Natural killer cell treated with Interleukin-12 subunit alpha and Interleukin-12 subunit beta and Interleukin-15 and Interleukin-18, amount 100 ng/mL, for 72 hours (primary cell): ENCODE measurements around the gene ATG7. TPM values are rescaled to one million over a fixed set of nuclear protein-coding genes. Genes with fewer than 3 reads are reported as not detected.
"Not testable (repeated sequence)": the region's sequence is repeated elsewhere in the genome, so short reads cannot be mapped to it uniquely, and the experiment has no call there.

Experiments used
- ATAC-seq, 2 donors: fragments of 150-1000 bp; cut with Tn5 transposase in 1 of 2; sonication (Bioruptor Pico), chemical (Tn5 transposase) in 1 of 2; 2 replicates each; pipeline ENCODE4 v1.10.0; 2021
- DNase-seq: peaks from one replicate; pipeline ENCODE4 v3.0.0; 2022; ENCODE audit warnings: low spot score
- H3K27ac Mint-ChIP-seq, 2 donors: 1 replicate in 1 of 2; 2 replicates in 1 of 2; pipeline ENCODE4 v1.8.0; 2022; ENCODE audit warnings: mixed read lengths in 2 of 2, mild to moderate bottlenecking in 1 of 2, moderate library complexity in 1 of 2
- H3K27me3 Mint-ChIP-seq, 2 donors: 1 replicate in 1 of 2; 2 replicates in 1 of 2; pipeline ENCODE4 v1.8.0; 2022; ENCODE audit warnings: mixed read lengths in 2 of 2
- H3K36me3 Mint-ChIP-seq: one replicate; pipeline ENCODE4 v1.8.0; 2022; ENCODE audit warnings: mixed read lengths
- H3K4me1 Mint-ChIP-seq, 2 donors: 1 replicate in 1 of 2; 2 replicates in 1 of 2; pipeline ENCODE4 v1.8.0; 2022; ENCODE audit warnings: low read depth in 2 of 2, mixed read lengths in 2 of 2, mild to moderate bottlenecking in 1 of 2
- H3K4me3 Mint-ChIP-seq: one replicate; pipeline ENCODE4 v1.8.0; 2022; ENCODE audit warnings: mixed read lengths
- H3K9me3 Mint-ChIP-seq: 2 replicates; pipeline ENCODE4 v1.8.0; 2022; ENCODE audit warnings: mixed read lengths
- total RNA-seq, 2 donors: library from RNA; stranded (reverse); gene quantifications; one replicate each; pipeline ENCODE4 v1.2.3, GENCODE V29; 2022

Gene ATG7
- total RNA-seq, 2 donors from 2014 or later: 45.0 to 79.9 TPM

- H3K27me3 Mint-ChIP-seq: no peaks in the 10 kb centered on the region
- ATAC-seq (no peak), DNase-seq (no peak)
- H3K4me3 Mint-ChIP-seq: no peak overlapping the region
- no peak overlapping the region for H3K27ac Mint-ChIP-seq
- H3K9me3 Mint-ChIP-seq: no peaks in the 10 kb centered on the region
- H3K36me3 Mint-ChIP-seq: no peaks in the 10 kb centered on the region
- H3K4me1 Mint-ChIP-seq: no peaks in the 10 kb centered on the region
These were observed 208.6 kb downstream of the ATG7 start for GRCh38 chr3:11480663-11481298.

GRCh38 chr3:11481556-11481955, 209.4 kb downstream of the ATG7 start:
- no peaks in the 10 kb centered on the region for H3K9me3 Mint-ChIP-seq
- no peak for ATAC-seq

GRCh38 chr3:11482021-11482420, 209.8 kb downstream of the ATG7 start:
- no peaks in the 10 kb centered on the region for H3K9me3 Mint-ChIP-seq

More at GRCh38 chr3:11481556-11481955, 209.4 kb downstream of the ATG7 start:
- Mint-ChIP-seq H3K4me3 (no peak overlapping the region), H3K27me3 (no peaks in the 10 kb centered on the region), H3K4me1 (no peaks in the 10 kb centered on the region), H3K36me3 (no peaks in the 10 kb centered on the region), H3K27ac (no peak overlapping the region)
- DNase-seq: no peak

GRCh38 chr3:11488356-11488755, 216.2 kb downstream of the ATG7 start:
- H3K4me1 Mint-ChIP-seq, H3K36me3 Mint-ChIP-seq, H3K4me3 Mint-ChIP-seq, H3K9me3 Mint-ChIP-seq, H3K27ac Mint-ChIP-seq, H3K27me3 Mint-ChIP-seq, ATAC-seq, DNase-seq: not testable (repeated sequence)

More at GRCh38 chr3:11482021-11482420, 209.8 kb downstream of the ATG7 start:
- no peak overlapping the region for H3K4me3 Mint-ChIP-seq
- no peak overlapping the region for H3K27ac Mint-ChIP-seq
- H3K27me3 Mint-ChIP-seq: no peaks in the 10 kb centered on the region
- H3K36me3 Mint-ChIP-seq: no peaks in the 10 kb centered on the region
- no peak for ATAC-seq
- DNase-seq: no peak
- no peaks in the 10 kb centered on the region for H3K4me1 Mint-ChIP-seq

GRCh38 chr3:11494131-11494916, 222.1 kb downstream of the ATG7 start:
- H3K27ac Mint-ChIP-seq: peak overlapping the region in 1 of 2 donors; percentile 49
- no peaks in the 10 kb centered on the region for H3K27me3 Mint-ChIP-seq
- ATAC-seq (peak in 1 of 2 donors; percentile 70), DNase-seq (no peak)
- H3K4me1 Mint-ChIP-seq: peaks cover 0 to 6% of the 10 kb centered on the region in 2 donors
- no peaks in the 10 kb centered on the region for H3K9me3 Mint-ChIP-seq
- no peaks in the 10 kb centered on the region for H3K36me3 Mint-ChIP-seq
- no peak overlapping the region for H3K4me3 Mint-ChIP-seq

GRCh38 chr3:11495948-11496557, 223.9 kb downstream of the ATG7 start:
- H3K4me1 Mint-ChIP-seq: peaks cover 0 to 6% of the 10 kb centered on the region in 2 donors
- no peak overlapping the region for H3K27ac Mint-ChIP-seq
- no peak for ATAC-seq

GRCh38 chr3:11498177-11498576, 226.0 kb downstream of the ATG7 start:
- no peak for DNase-seq
- Mint-ChIP-seq H3K27me3 (no peaks in the 10 kb centered on the region), H3K27ac (no peak overlapping the region), H3K4me1 (peaks cover 0 to 6% of the 10 kb centered on the region in 2 donors), H3K4me3 (no peak overlapping the region), H3K36me3 (no peaks in the 10 kb centered on the region), H3K9me3 (no peaks in the 10 kb centered on the region)
- no peak for ATAC-seq

More at GRCh38 chr3:11495948-11496557, 223.9 kb downstream of the ATG7 start:
- no peak for DNase-seq
- Mint-ChIP-seq H3K9me3 (no peaks in the 10 kb centered on the region), H3K4me3 (no peak overlapping the region), H3K27me3 (no peaks in the 10 kb centered on the region), H3K36me3 (no peaks in the 10 kb centered on the region)

- Mint-ChIP-seq H3K36me3 (no peaks in the 10 kb centered on the region), H3K27me3 (no peaks in the 10 kb centered on the region), H3K4me3 (no peak overlapping the region), H3K9me3 (no peaks in the 10 kb centered on the region), H3K27ac (no peak overlapping the region), H3K4me1 (peaks cover 0 to 6% of the 10 kb centered on the region in 2 donors)
- DNase-seq (no peak), ATAC-seq (no peak)
These were observed 226.4 kb downstream of the ATG7 start for GRCh38 chr3:11498646-11499045.

- Mint-ChIP-seq H3K27ac (no peak overlapping the region), H3K9me3 (no peaks in the 10 kb centered on the region), H3K36me3 (no peaks in the 10 kb centered on the region), H3K27me3 (no peaks in the 10 kb centered on the region), H3K4me1 (peaks cover under 1 to 3% of the 10 kb centered on the region in 2 donors), H3K4me3 (no peak overlapping the region)
- no peak for ATAC-seq
- DNase-seq: no peak
These were observed 226.9 kb downstream of the ATG7 start for GRCh38 chr3:11499144-11499543.

GRCh38 chr3:11502413-11502812, 230.2 kb downstream of the ATG7 start:
- not testable (repeated sequence) for H3K27ac Mint-ChIP-seq, H3K9me3 Mint-ChIP-seq, ATAC-seq, H3K27me3 Mint-ChIP-seq, H3K4me1 Mint-ChIP-seq, H3K4me3 Mint-ChIP-seq, DNase-seq, H3K36me3 Mint-ChIP-seq

- Mint-ChIP-seq H3K4me1 (peaks cover 6 to 7% of the 10 kb centered on the region in 2 donors), H3K9me3 (no peaks in the 10 kb centered on the region), H3K36me3 (no peaks in the 10 kb centered on the region), H3K27me3 (no peaks in the 10 kb centered on the region), H3K4me3 (no peak overlapping the region), H3K27ac (no peak overlapping the region)
- no peak for DNase-seq
- no peak for ATAC-seq
These were observed 235.5 kb downstream of the ATG7 start for GRCh38 chr3:11507719-11508118.

- Mint-ChIP-seq H3K9me3 (no peaks in the 10 kb centered on the region), H3K27ac (peak overlapping the region in 1 of 2 donors; percentile 12), H3K27me3 (no peaks in the 10 kb centered on the region), H3K36me3 (no peaks in the 10 kb centered on the region), H3K4me3 (no peak overlapping the region), H3K4me1 (peaks cover 6 to 7% of the 10 kb centered on the region in 2 donors)
- DNase-seq (no peak), ATAC-seq (no peak)
These were observed 236.4 kb downstream of the ATG7 start for GRCh38 chr3:11508346-11509172.

- no peak overlapping the region for H3K27ac Mint-ChIP-seq
- ATAC-seq (no peak), DNase-seq (no peak)
- H3K36me3 Mint-ChIP-seq: no peaks in the 10 kb centered on the region
- no peaks in the 10 kb centered on the region for H3K27me3 Mint-ChIP-seq
- H3K9me3 Mint-ChIP-seq: no peaks in the 10 kb centered on the region
- H3K4me1 Mint-ChIP-seq: peaks cover 7 to 13% of the 10 kb centered on the region in 2 donors
- no peak overlapping the region for H3K4me3 Mint-ChIP-seq
These were observed 237.2 kb downstream of the ATG7 start for GRCh38 chr3:11509173-11510000.
